GM12878 (cell line): Measurements from ENCODE around the gene TUBA8. TPM values are rescaled to one million over a fixed set of nuclear protein-coding genes. Genes with fewer than 3 reads are reported as not detected.
"Not testable (repeated sequence)": the region's sequence is repeated elsewhere in the genome, so short reads cannot be mapped to it uniquely, and the experiment has no call there.

Experiments
- ATAC-seq: fragments of 200-7000 bp; cut with Tn5 transposase; 3 replicates; pipeline ENCODE4 v1.9.1; 2020; ENCODE audit warnings: mild to moderate bottlenecking, moderate library complexity
- BruUV-seq: library from RNA; stranded (reverse); fragments of 400-500 nt; replicated peaks from 2 replicates; lab custom pipeline; 2021; lab: Mats Ljungman, UMichigan
- CTCF ChIA-PET: fragments of 300-600 bp; sonication (Branson Sonifier 250); formaldehyde crosslinking; extraction: SDS; loops from one replicate; lab custom pipeline; 2021; ENCODE audit warnings: inconsistent platforms; lab: Yijun Ruan, JAX
- POLR2A ChIA-PET: fragments of 350-600 bp; formaldehyde crosslinking; extraction: SDS; loops from one replicate; lab custom pipeline; 2021; ENCODE audit warnings: inconsistent platforms; lab: Charles Lee
- RAD21 ChIA-PET: fragments of 300-600 bp; sonication (Branson Sonifier 250); formaldehyde crosslinking; loops from one replicate; lab custom pipeline; 2023; ENCODE audit warnings: antibody characterized with exemption; ENCODE audit not compliant: unreplicated experiment; lab: Charles Lee
- SMC1A ChIA-PET: fragments of 300-600 bp; sonication (Branson Sonifier 250); formaldehyde crosslinking; loops from one replicate; lab custom pipeline; 2023; ENCODE audit not compliant: unreplicated experiment, uncharacterized antibody; lab: Charles Lee
- DNase-seq: peaks from one replicate; pipeline ENCODE4 v3.0.0-alpha.2; 2011; ENCODE audit warnings: low read depth, low spot score
- FAIRE-seq: peaks from 3 replicates; lab custom pipeline; 2011; peaks lifted over from hg19 to GRCh38; lab: Jason Lieb, UNC
- H2AFZ ChIP-seq: 2 replicates; pipeline ENCODE4 v1.6.0; 2011; ENCODE audit warnings: low read depth, low read length, control low read depth; ENCODE audit not compliant: control insufficient read depth
- H3K27ac ChIP-seq: 2 replicates; pipeline ENCODE4 v1.5.1; 2011; ENCODE audit warnings: control low read depth; ENCODE audit not compliant: control insufficient read depth, insufficient read depth
- H3K27me3 ChIP-seq, 2 experiments: replicated peaks in 1 of 2; 2 replicates each; pipeline versions ENCODE4 v1.6.0 to v1.6.1; 2011; ENCODE audit warnings: low read length in 1 of 2; ENCODE audit not compliant: control insufficient read depth in 2 of 2, insufficient read depth in 2 of 2
- H3K36me3 ChIP-seq, 2 experiments: 2 replicates each; pipeline ENCODE4 v1.5.1; 2011; ENCODE audit warnings: low read length in 1 of 2; ENCODE audit not compliant: control insufficient read depth in 2 of 2, insufficient read depth in 2 of 2
- H3K4me1 ChIP-seq: 2 replicates; pipeline ENCODE4 v1.6.1; 2011; ENCODE audit warnings: mild to moderate bottlenecking, low read length, moderate library complexity, mixed read lengths; ENCODE audit not compliant: control insufficient read depth, insufficient read depth
- H3K4me2 ChIP-seq: 2 replicates; pipeline ENCODE4 v1.6.0; 2011; ENCODE audit warnings: control low read depth; ENCODE audit not compliant: control insufficient read depth, insufficient read depth
- H3K4me3 ChIP-seq: fragments of 200-600 bp; sonication (generic); 2 replicates; pipeline ENCODE4 v1.5.1; 2016
- H3K79me2 ChIP-seq: 2 replicates; pipeline ENCODE4 v1.6.0; 2011; ENCODE audit warnings: low read length; ENCODE audit not compliant: control insufficient read depth, insufficient read depth
- H3K9ac ChIP-seq: 2 replicates; pipeline ENCODE4 v1.8.0; 2011; ENCODE audit warnings: low read length, control low read depth, mixed read lengths; ENCODE audit not compliant: control insufficient read depth, insufficient read depth
- H3K9me3 ChIP-seq: replicated peaks from 3 replicates; pipeline ENCODE4 v1.5.1; 2011; ENCODE audit warnings: mild to moderate bottlenecking, low read length; ENCODE audit not compliant: control insufficient read depth, insufficient read depth
- H4K20me1 ChIP-seq: 2 replicates; pipeline ENCODE4 v1.6.0; 2011; ENCODE audit not compliant: control insufficient read depth, insufficient read depth
- BHLHE40 ChIP-seq, 2 experiments: fragments of 450-650 bp in 1 of 2; IDR thresholded peaks; 2 replicates each; pipeline ENCODE4 v1.6.1; 2011 to 2017; ENCODE audit warnings: low read depth in 2 of 2, borderline replicate concordance in 1 of 2, improper control_type of control experiment in 1 of 2, low read length in 1 of 2, mild to moderate bottlenecking in 1 of 2
- ETV6 ChIP-seq, 2 experiments: fragments of 450-650 bp in 1 of 2; IDR thresholded peaks in 1 of 2; conservative IDR thresholded peaks in 1 of 2; 2 replicates each; pipeline ENCODE4 v1.6.1; 2014; ENCODE audit warnings: antibody characterized with exemption in 1 of 2, borderline replicate concordance in 1 of 2, low read depth in 1 of 2, mild to moderate bottlenecking in 1 of 2, moderate library complexity in 1 of 2
- ZNF592 ChIP-seq: fragments of 450-650 bp; IDR thresholded peaks from 2 replicates; pipeline ENCODE4 v1.6.1; 2017; ENCODE audit warnings: mild to moderate bottlenecking, moderate library complexity
- WGBS: methylation state at CpG from one replicate; pipeline ENCODE4 v1.1.6; 2016; ENCODE audit warnings: low lambda C conversion rate; ENCODE audit not compliant: insufficient replicate concordance, insufficient coverage; ENCODE audit errors: missing lambda C conversion rate; 5-methylcytosine and 5-hydroxymethylcytosine counted together
- in situ Hi-C: fragments of 300-500 bp; cut with MboI; formaldehyde crosslinking; loops from 9 replicates; pipeline ENCODE4 v1.14.3; 2018; ENCODE audit warnings: mixed read lengths
- intact Hi-C: fragments of 100-400 bp; cut with micrococcal nuclease; formaldehyde crosslinking; loops from one replicate; pipeline ENCODE4 v1.14.2; 2022; ENCODE audit not compliant: unreplicated experiment
- polyA plus RNA-seq, 11 experiments: library from polyadenylated mRNA; depleted of rRNA in 4 of 11; unstranded in 6 of 11; stranded (reverse) in 5 of 11; fragments of >200 nt; fragmentation: Nextera tagmentation in 4 of 11; fragmentation: Illumina TruSeq in 1 of 11; extraction: Ambion mirVana in 4 of 11; extraction: Trizol in 1 of 11; gene quantifications; 1 replicate in 1 of 11; 2 replicates in 10 of 11; pipeline versions ENCODE4 v1.2.1 to v1.2.3, GENCODE V29; 2011 to 2016; ENCODE audit warnings: inconsistent platforms in 2 of 11, missing spikeins in 2 of 11, low read depth in 1 of 11
- total RNA-seq, 4 experiments: library from RNA; depleted of rRNA in 3 of 4; stranded (reverse); fragments of >200 nt in 3 of 4; fragmentation: Illumina TruSeq in 1 of 4; extraction: Trizol in 1 of 4; gene quantifications; 2 replicates each; pipeline versions ENCODE4 v1.2.1 to v1.2.3, GENCODE V29; 2013 to 2021
- TF ChIP-seq, protein P1 (sequence below): IDR thresholded peaks from 2 replicates; pipeline ENCODE4 v1.6.1; 2012; ENCODE audit warnings: low read depth, low read length, improper control_type of control experiment

TUBA8 gene
- total and polyA plus RNA-seq, 10 of the 15 experiments (the other 5 are each of a cell fraction or from before 2014, with no cell fraction given): 2.2 to 30.3 (median 21.0) TPM

- no peak for TF ChIP-seq ZNF592
- TF ChIP-seq, protein P1, sequence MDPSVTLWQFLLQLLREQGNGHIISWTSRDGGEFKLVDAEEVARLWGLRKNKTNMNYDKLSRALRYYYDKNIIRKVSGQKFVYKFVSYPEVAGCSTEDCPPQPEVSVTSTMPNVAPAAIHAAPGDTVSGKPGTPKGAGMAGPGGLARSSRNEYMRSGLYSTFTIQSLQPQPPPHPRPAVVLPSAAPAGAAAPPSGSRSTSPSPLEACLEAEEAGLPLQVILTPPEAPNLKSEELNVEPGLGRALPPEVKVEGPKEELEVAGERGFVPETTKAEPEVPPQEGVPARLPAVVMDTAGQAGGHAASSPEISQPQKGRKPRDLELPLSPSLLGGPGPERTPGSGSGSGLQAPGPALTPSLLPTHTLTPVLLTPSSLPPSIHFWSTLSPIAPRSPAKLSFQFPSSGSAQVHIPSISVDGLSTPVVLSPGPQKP: no peak
- TF ChIP-seq BHLHE40 (IDR thresholded peaks at IDR 0.05; ENCODE audit: borderline replicate concordance in 1 of 2, low read depth in 2 of 2, low read length in 1 of 2): no peak
- TF ChIP-seq, all 136 proteins: peak for 0
These were observed 47.3 kb upstream of the TUBA8 start (continued) for GRCh38 chr22:18063306-18063705.

GRCh38 chr22:18063715-18064114 lies 46.9 kb upstream of the TUBA8 start:
- 65% methylated on average over 6 of the region's 6 CpGs for WGBS
- SMC1A ChIA-PET: interaction anchor here (0.6 to 3.8 kb wide), 5 partner anchors 8 to 99 kb away, joined by 3 to 51 read pairs (median 3); partner anchors contain the start of gene PEX26
- RAD21 ChIA-PET: interaction anchor here (1.0 to 3.7 kb wide), 3 partner anchors 13 to 234 kb away, joined by 3 to 40 read pairs (median 3); partner anchors contain the start of gene PEX26
- CTCF ChIA-PET: interaction anchor here (0.6 to 3.7 kb wide), 7 partner anchors 9 to 508 kb away, joined by 3 to 21 read pairs (median 4); no protein-coding TSS in a partner anchor
- H3K9me3 ChIP-seq, H4K20me1 ChIP-seq, BruUV-seq, H3K79me2 ChIP-seq, FAIRE-seq, H3K4me2 ChIP-seq, in situ Hi-C loops, H3K9ac ChIP-seq, H3K4me3 ChIP-seq, H3K27me3 ChIP-seq, ATAC-seq, H3K27ac ChIP-seq, DNase-seq, intact Hi-C loops, H2AFZ ChIP-seq, H3K36me3 ChIP-seq: not testable (repeated sequence)
- peaks cover 17% of the 10 kb centered on the region for H3K4me1 ChIP-seq
- peak in 1 of 2 experiments; percentile 48; a peak in 1 of 4 replicates for TF ChIP-seq ETV6 (conservative IDR thresholded peaks at IDR 0.05 in 1 of 2, IDR thresholded peaks at IDR 0.05 in 1 of 2; ENCODE audit: borderline replicate concordance in 1 of 2, low read depth in 1 of 2)
- POLR2A ChIA-PET: interaction anchor here (0.6 kb wide), 1 partner anchor 188 kb away, joined by 3 read pairs; no protein-coding TSS in a partner anchor
